Spinal cord (tissue), 10 donors: ENCODE results near the gene ITLN1. TPM values are rescaled to one million over a fixed set of nuclear protein-coding genes. Genes with fewer than 3 reads are reported as not detected.
"Not testable (repeated sequence)": the region's sequence is repeated elsewhere in the genome, so short reads cannot be mapped to it uniquely, and the experiment has no call there.

Experiments
- DNase-seq, 6 donors: peaks; one replicate each; pipeline versions ENCODE4 v3.0.0 to v3.0.0-alpha.2; 2013 to 2015; ENCODE audit warnings: low spot score in 6 of 6, low read depth in 4 of 6
- H3K27ac ChIP-seq: one replicate; pipeline ENCODE4 v1.5.1; 2013; ENCODE audit warnings: low read depth, low read length, control low read depth
- H3K27me3 ChIP-seq: one replicate; pipeline ENCODE4 v1.6.1; 2013; ENCODE audit warnings: low read length; ENCODE audit not compliant: control insufficient read depth, insufficient read depth
- H3K36me3 ChIP-seq: one replicate; pipeline ENCODE4 v1.6.1; 2013; ENCODE audit warnings: low read length; ENCODE audit not compliant: control insufficient read depth, insufficient read depth
- H3K4me1 ChIP-seq: one replicate; pipeline ENCODE4 v1.6.1; 2013; ENCODE audit warnings: low read length; ENCODE audit not compliant: control insufficient read depth, insufficient read depth
- H3K4me3 ChIP-seq: one replicate; pipeline ENCODE4 v1.5.1; 2013; ENCODE audit warnings: low read depth, low read length, control low read depth
- H3K9me3 ChIP-seq: one replicate; pipeline ENCODE4 v1.6.1; 2013; ENCODE audit warnings: low read length; ENCODE audit not compliant: control insufficient read depth, insufficient read depth
- WGBS: methylation state at CpG from one replicate; pipeline ENCODE4 v1.1.5; 2013; ENCODE audit warnings: missing lambda C conversion rate; ENCODE audit not compliant: insufficient coverage; 5-methylcytosine and 5-hydroxymethylcytosine counted together
- polyA plus RNA-seq, 2 donors: library from polyadenylated mRNA; unstranded; fragments of 120-200 nt; gene quantifications; one replicate each; pipeline ENCODE4 v1.2.1, GENCODE V29; 2013; ENCODE audit not compliant: insufficient read length in 2 of 2
- total RNA-seq, 2 donors: library from RNA; depleted of rRNA in 1 of 2; stranded (reverse); fragments of 120-200 nt in 1 of 2; fragments of >200 nt in 1 of 2; gene quantifications; one replicate each; pipeline versions ENCODE4 v1.2.3 to v1.2.4, GENCODE V29; 2013 to 2014
- donor health status: healthy.

ITLN1 gene
- total and polyA plus RNA-seq, 4 donors = 0.22 to 1.1 TPM; not detected in 2

GRCh38 chr1:160887071-160887470 is 2.1 kb upstream of the ITLN1 start:
- Histone ChIP-seq H3K4me3 (no peak overlapping the region), H3K36me3 (no peaks in the 10 kb centered on the region), H3K27me3 (no peaks in the 10 kb centered on the region), H3K4me1 (no peaks in the 10 kb centered on the region), H3K27ac (no peak overlapping the region), H3K9me3 (no peaks in the 10 kb centered on the region)
- no CpG with 5 or more reads among the region's 2 CpGs for WGBS
- no peak for DNase-seq

GRCh38 chr1:160884579-160884978 is 401 bp downstream of the ITLN1 start:
- WGBS = 89% methylated on average over 4 of the region's 6 CpGs

GRCh38 chr1:160883581-160884513 is 1.1 kb downstream of the ITLN1 start:
- Histone ChIP-seq H3K27ac (no peak overlapping the region), H3K27me3 (no peaks in the 10 kb centered on the region)

More at GRCh38 chr1:160884579-160884978, 401 bp downstream of the ITLN1 start:
- Histone ChIP-seq H3K4me1 (no peaks in the 10 kb centered on the region), H3K27ac (no peak overlapping the region), H3K36me3 (no peaks in the 10 kb centered on the region), H3K27me3 (no peaks in the 10 kb centered on the region), H3K4me3 (no peak overlapping the region), H3K9me3 (no peaks in the 10 kb centered on the region)
- DNase-seq = no peak

GRCh38 chr1:160882582-160882981 is 2.4 kb downstream of the ITLN1 start:
- H3K9me3 ChIP-seq = no peaks in the 10 kb centered on the region
- no peaks in the 10 kb centered on the region for H3K27me3 ChIP-seq
- H3K4me1 ChIP-seq = no peaks in the 10 kb centered on the region
- H3K4me3 ChIP-seq = no peak overlapping the region
- DNase-seq = no peak
- 100% methylated on average over 1 of the region's 1 CpG for WGBS
- no peaks in the 10 kb centered on the region for H3K36me3 ChIP-seq
- H3K27ac ChIP-seq = no peak overlapping the region

More at GRCh38 chr1:160883581-160884513, 1.1 kb downstream of the ITLN1 start:
- H3K9me3 ChIP-seq = no peaks in the 10 kb centered on the region
- H3K4me3 ChIP-seq = no peak overlapping the region
- DNase-seq = no peak
- H3K36me3 ChIP-seq = no peaks in the 10 kb centered on the region
- WGBS = 85% methylated on average over 9 of the region's 13 CpGs
- no peaks in the 10 kb centered on the region for H3K4me1 ChIP-seq

- not testable (repeated sequence) for DNase-seq, H3K27ac ChIP-seq, H3K4me3 ChIP-seq, H3K36me3 ChIP-seq, H3K4me1 ChIP-seq, H3K9me3 ChIP-seq, H3K27me3 ChIP-seq
- 81% methylated on average over 4 of the region's 7 CpGs for WGBS
Observed at GRCh38 chr1:160881264-160881663, 3.7 kb downstream of the ITLN1 start.

- Histone ChIP-seq H3K4me3 (no peak overlapping the region), H3K36me3 (no peaks in the 10 kb centered on the region), H3K27ac (no peak overlapping the region), H3K27me3 (no peaks in the 10 kb centered on the region), H3K4me1 (no peaks in the 10 kb centered on the region), H3K9me3 (no peaks in the 10 kb centered on the region)
- no peak for DNase-seq
- 100% methylated on average over 1 of the region's 3 CpGs for WGBS
Observed at GRCh38 chr1:160880216-160880615, 4.8 kb downstream of the ITLN1 start.

- 70% methylated on average over 8 of the region's 8 CpGs for WGBS
Observed at GRCh38 chr1:160879056-160879455, 5.9 kb downstream of the ITLN1 start.

GRCh38 chr1:160877221-160877620 is 7.8 kb downstream of the ITLN1 start:
- no peaks in the 10 kb centered on the region for H3K36me3 ChIP-seq
- peaks cover 1% of the 10 kb centered on the region for H3K9me3 ChIP-seq
- H3K27ac ChIP-seq = no peak overlapping the region
- H3K27me3 ChIP-seq = no peaks in the 10 kb centered on the region
- H3K4me3 ChIP-seq = no peak overlapping the region
- DNase-seq = no peak
- H3K4me1 ChIP-seq = no peaks in the 10 kb centered on the region

More at GRCh38 chr1:160879056-160879455, 5.9 kb downstream of the ITLN1 start:
- DNase-seq = no peak
- no peaks in the 10 kb centered on the region for H3K4me1 ChIP-seq
- H3K36me3 ChIP-seq = no peaks in the 10 kb centered on the region
- H3K9me3 ChIP-seq = no peaks in the 10 kb centered on the region
- no peaks in the 10 kb centered on the region for H3K27me3 ChIP-seq
- no peak overlapping the region for H3K4me3 ChIP-seq
- H3K27ac ChIP-seq = no peak overlapping the region

GRCh38 chr1:160876311-160876710 is 8.7 kb downstream of the ITLN1 start:
- no peak overlapping the region for H3K27ac ChIP-seq
- no peaks in the 10 kb centered on the region for H3K4me1 ChIP-seq
- H3K36me3 ChIP-seq = no peaks in the 10 kb centered on the region
- peaks cover 1% of the 10 kb centered on the region for H3K9me3 ChIP-seq
- WGBS = 97% methylated on average over 5 of the region's 5 CpGs
- H3K27me3 ChIP-seq = no peaks in the 10 kb centered on the region
- H3K4me3 ChIP-seq = no peak overlapping the region
- no peak for DNase-seq

- H3K4me1 ChIP-seq = not testable (repeated sequence)
Observed at GRCh38 chr1:160875591-160875990, 9.4 kb downstream of the ITLN1 start.

More at GRCh38 chr1:160875591-160875990, 9.4 kb downstream of the ITLN1 start:
- WGBS = 100% methylated on average over 1 of the region's 4 CpGs
- H3K27ac ChIP-seq, H3K27me3 ChIP-seq, H3K4me3 ChIP-seq, H3K9me3 ChIP-seq, DNase-seq, H3K36me3 ChIP-seq: not testable (repeated sequence)
